ENCODE results near the gene GYG2.
"Not testable (repeated sequence)": the region's sequence is repeated elsewhere in the genome, so short reads cannot be mapped to it uniquely, and the experiment has no call there.

Gene GYG2

DNA sequence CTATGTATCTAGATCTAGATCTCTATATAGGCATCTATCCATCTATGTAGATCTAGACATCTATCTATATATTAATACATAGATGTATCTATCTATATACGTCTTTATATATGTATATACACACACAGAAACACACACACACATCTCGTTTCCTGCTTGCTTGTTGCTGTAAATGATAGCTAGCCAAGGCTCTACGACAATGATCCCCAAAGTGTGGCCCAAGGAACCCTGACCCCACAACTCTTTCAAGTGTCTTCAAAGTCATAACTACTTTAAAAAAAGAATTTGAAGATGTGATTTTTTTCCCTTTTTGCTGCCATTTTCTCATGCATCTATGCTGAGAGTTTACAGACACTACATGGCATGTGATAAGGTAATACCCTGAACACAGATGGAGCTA lies 28.8 kb downstream of the GYG2 start:
- no peak for DNase-seq
- intact Hi-C loops (cut with DNase I): no loop called here

DNA sequence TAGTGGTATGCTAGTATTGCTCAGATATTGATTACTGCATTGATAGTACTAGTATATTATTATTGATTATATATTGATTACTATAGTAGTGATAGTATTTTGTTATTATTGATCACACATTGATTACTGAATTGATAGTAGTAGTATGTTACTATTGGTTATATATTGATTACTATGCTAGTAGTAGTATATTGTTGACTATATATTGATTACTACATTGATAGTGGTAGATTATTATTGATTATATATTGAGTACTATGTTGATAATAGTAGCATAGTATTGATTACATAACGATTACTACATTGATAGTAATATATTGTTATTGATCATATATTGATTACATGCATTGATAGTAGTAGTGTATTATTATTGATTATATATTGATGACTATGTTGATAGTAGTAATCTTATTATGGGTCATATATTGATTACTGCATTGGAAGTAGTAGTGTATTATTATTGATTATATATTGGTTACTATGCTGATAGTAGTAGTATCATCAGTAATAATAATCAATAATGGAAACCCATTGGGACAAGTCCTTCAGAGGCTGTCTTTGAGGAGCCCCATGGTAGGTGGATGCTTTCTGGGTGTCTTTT lies 30.6 kb downstream of the GYG2 start:
- DNase-seq: no peak
- intact Hi-C loops (cut with DNase I): no loop called here

DNA sequence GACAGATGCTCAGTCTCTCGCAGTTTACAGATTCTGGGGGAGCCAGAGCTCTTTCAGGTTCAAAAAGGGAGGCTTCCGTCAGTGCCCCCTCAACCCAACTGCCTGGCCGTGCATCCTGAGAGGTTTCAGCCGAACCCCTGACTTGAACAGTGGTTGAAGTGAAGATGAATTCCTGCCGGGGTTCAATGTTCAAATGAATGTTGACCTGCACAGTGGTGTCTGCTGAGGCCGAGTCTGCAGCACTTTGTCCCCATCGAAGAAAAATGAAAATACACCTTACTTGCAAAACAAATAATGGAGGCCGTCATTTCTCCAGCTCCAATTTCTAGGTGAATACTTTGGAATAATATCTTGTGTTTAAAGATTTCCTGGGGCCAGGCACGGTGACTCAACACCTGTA lies 33.7 kb downstream of the GYG2 start:
- no peak for DNase-seq
- intact Hi-C loops (cut with DNase I): no loop called here

DNA sequence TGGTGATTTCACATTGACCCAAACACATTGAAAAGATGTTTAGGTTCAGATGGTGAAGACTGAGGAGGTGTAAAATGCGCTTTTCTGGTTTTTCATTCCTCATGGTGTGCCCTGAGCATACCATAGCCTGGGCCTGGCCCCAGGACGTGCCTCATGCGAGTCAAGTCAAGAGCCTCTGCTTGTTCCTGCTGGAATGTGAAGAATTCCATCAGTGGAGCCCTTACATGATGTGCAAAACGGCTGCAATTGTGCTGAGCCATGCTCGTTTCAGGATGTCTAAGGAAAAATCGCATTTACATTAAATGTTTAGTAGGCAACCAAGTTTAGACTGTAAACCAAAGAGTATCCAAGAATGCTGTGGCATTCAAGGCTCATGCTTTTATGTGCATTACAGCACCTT lies 34.9 kb downstream of the GYG2 start:
- DNase-seq: no peak
- intact Hi-C loops (cut with DNase I): no loop called here

DNA sequence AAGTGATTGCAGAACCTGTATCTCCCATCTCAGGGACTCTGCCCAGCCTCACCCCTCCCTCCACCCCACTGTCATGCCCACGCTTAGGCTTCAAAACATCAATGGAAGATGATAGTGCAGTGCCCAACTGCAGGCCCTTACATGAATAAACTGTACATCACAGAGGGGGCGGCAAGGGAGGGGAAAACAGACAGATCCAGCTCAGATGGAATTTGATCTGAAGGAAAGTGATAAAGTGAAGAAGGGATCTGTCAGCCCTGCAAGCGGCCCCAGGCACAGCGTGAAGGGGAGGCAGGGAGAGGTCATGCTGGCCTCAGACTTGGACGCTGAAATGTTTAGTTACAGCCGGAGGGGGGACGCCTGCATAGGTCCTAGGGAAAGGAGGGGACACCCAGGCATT lies 38.5 kb downstream of the GYG2 start:
- no peak for DNase-seq
- intact Hi-C loops (cut with DNase I): no loop called here

DNA sequence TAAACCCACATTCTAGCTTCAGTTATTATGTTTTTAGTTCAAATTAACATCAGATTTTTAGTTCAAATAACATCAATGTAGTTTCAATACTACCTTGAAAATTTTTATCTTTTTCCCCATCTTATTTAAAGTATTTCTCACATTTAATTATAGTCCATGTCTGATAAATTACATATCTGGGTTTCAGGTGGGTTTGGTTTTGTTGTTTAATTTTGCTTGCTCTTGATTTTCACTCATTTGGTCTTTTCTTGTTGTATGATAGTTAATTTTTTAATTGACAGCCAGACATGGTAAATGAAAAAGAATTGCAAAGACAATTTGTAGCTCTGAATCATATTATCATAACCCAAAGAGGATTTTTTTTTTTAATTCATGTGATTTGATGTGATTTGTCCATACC lies 41.9 kb downstream of the GYG2 start:
- intact Hi-C loops (cut with DNase I): no loop called here
- DNase-seq: no peak

DNA sequence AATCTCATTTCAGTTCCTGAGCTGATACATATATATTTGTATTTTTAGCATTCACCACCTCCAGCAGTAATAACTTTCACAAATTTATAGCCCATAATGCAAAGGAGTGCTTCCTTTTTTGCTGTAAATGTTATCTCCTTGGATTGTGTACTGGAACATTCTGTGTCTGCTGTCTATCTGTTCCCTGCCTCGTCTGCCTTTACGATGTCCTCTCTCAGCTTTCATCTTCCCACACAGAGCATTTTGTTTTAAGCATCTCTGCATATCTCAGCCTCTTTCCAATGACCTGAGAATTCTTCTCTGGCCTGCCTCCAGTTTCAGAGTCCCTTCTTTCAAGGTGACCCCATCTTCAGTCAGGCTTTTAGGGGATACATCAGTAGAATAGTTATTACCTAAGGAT lies 43.1 kb downstream of the GYG2 start:
- no peak for DNase-seq
- intact Hi-C loops (cut with DNase I): no loop called here

DNA sequence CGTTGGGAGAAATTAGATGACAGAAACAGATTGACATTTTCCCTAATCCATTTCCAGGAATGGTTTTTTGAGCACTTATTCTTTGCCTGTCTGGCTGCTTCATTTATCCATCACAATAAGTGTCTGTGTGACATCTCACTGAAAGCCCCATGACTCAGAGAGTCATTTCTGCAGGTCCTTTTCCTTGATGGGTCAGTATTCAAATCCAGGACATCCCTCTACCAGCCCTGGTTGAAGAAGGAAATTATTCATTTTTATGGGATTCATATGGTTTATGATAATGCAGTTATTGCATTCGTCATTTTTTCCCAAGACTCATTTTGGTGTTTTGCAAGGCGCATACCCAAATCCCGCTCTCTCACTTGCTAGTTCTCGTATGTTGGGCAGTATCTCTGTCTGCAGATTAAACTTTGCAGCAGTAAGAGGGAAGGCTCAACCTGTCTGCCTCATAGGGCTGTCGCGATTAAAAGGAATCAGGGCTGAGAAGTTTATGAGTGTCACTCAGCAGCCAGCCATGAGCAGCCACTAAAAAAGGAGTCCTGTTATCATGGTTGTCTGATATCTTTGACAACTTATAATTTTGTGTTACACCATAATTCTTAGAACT lies 44.0 kb downstream of the GYG2 start:
- DNase-seq: no peak
- intact Hi-C loops (cut with DNase I): no loop called here

DNA sequence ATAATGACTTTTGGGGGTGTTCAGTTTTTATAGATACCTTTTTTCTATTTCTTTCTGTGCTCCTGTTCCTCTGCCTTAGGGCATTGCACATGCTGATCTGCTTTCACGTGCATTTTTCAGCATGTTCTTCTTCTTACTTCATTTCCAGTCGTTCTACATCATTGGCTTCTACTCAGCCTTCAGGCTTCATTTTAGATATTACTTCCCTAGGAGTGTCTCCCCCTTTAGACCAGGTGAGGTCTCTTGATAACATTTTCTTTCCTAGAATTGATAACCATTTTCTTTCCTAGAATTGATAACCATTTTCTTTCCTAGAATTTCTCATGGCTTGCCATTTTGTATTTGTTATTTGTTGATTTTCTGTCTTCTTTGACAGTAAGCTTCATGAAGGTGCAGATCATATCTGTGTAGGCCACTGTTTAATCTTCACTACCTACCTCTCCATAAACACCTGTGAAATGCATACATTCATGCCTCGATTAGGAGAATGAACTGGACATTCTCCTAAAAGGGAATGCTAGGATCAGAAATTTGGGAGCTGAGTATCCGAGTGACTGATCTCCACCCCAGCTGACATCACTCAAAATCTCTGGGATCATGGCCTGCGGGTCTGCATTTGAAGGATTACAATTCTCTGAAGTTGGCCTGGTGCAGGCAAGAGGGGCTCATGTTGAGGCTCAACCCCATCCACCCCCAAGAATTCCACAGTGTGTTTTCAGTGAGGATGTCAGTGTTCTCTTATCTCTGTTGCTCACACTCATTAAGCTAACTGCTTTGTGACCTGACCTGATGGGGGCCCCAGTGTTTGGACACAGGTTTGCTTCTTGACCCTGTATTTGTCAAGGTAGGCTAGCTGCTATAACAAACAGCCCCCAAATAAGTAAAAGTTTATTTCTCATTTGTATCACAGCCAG lies 45.7 kb downstream of the GYG2 start:
- DNase-seq: no peak
- intact Hi-C loops (cut with DNase I): no loop called here

DNA sequence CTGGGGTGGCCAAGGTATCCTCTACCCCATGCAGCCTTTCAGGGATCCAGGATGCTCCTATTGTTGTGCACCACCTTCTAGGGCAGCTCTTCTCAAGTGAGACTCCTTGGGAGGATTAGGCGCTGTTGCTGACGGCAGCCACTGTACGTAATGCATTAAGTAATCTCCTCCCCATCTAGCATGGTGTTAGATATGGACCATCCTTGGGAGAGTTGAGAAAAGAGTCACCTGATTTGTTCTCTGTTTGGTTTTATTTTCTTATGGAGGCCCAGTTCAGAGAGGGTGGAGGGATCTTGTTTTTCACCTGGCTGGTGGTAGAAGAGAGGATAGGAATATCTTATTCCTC lies 46.4 kb downstream of the GYG2 start:
- intact Hi-C loops (cut with DNase I): no loop called here

DNA sequence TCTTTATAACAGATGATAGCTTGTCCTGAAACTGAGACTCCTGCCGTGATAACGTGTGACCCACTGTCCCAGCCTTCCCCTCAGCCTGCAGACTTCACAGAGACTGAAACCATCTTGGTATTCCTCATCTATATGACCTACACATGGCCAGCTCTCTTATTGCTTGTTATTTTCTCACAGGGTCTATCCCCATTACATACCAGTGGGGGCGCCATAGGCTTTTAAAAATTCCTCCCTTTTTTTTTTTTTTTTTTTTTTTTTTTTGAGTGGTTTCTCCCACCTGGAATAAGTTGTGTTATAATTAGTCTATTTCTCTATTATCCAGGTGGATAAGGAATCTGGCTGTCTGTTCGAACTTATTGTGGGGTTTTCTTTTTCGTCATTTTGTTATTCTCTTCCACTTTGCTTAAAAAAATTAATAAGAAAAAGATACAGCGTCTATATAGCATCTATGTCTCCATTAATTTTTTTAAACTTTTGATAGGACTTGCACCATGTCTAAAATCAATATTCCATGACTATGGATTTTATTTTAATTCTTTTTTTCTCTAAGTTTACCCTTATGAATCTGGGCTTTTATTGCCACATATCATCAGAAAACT lies 47.2 kb downstream of the GYG2 start:
- intact Hi-C loops (cut with DNase I): no loop called here
- DNase-seq: no peak

More for the DNA sequence above, 46.4 kb downstream of the GYG2 start:
- no peak for DNase-seq

DNA sequence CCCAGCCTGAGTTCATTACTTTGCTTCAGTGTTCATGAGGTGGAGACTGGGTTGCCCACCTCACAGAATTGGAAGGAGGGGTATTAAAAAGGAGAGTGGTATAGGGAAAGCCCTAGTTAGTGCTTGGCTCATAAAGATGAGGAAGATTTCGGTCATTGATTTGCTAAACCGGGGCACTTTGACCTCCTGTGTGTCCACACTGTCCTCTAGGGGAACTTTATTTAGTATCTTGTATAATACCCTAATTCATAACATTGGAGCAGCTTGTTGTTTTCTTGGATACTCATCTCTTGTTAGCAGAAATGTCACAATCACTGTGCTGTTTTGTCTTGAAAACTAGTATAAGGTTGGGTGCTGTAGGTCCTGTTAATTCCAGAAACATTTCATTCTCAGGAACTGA lies 49.8 kb downstream of the GYG2 start:
- intact Hi-C loops (cut with DNase I): no loop called here

DNA sequence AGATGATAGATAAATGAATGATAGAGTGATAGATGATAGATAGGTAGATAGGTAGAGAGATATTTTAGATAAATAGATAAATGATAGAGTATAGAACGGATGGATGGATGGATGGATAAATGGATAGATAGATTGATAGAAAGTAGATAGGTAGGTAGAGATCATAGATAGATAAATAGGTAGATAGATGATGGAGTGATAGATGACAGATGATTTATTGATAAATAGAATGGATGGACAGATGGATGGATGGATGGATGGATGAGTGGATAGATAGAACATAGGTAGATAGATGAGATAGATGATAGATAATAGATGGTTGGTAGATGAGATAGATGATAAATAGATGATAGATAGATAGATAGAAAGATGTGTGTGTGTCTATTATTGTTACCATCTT lies 50.9 kb downstream of the GYG2 start:
- intact Hi-C loops (cut with DNase I): no loop called here
- no peak for DNase-seq

More for the DNA sequence above, 49.8 kb downstream of the GYG2 start:
- no peak for DNase-seq

DNA sequence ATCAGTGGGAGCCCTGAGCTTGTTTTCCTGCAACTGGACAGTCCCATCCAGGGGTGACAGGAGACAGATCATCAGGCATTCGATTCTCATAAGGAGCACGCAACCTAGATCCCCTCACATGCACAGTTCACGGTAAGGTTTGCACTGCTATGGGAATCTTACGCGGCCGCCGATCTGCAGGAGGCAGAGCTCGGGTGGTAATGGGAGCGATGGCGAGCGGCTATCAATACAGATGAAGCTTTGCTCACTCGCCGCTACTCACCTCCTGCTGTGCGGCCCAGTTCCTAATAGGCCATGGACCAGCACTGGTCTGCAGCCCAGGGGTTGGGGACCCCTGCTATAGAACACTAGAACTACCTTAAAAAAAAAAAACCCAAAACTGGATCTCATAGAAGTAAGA lies 55.0 kb downstream of the GYG2 start:
- intact Hi-C loops (cut with DNase I): no loop called here
- no peak for DNase-seq

DNA sequence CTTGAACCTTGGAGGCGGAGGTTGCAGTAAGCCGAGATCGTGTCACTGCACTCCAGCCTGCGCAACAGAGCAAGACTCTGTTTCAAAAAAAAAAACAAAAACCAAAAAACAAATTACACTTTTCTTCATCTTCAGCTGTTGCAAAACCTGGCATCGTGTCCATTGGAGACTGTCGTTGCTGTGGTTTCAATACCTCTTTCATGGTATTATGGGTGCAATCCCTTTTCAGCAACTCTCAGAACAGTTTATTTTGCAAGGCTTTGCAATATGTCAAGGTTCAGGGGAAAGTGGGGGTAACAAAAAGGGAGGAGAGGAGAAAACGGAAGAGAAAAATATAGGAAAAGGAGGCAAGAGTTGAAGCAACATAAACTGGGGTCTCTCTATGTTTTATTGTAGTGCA lies 59.6 kb downstream of the GYG2 start:
- intact Hi-C loops (cut with DNase I): no loop called here
- DNase-seq: no peak

DNA sequence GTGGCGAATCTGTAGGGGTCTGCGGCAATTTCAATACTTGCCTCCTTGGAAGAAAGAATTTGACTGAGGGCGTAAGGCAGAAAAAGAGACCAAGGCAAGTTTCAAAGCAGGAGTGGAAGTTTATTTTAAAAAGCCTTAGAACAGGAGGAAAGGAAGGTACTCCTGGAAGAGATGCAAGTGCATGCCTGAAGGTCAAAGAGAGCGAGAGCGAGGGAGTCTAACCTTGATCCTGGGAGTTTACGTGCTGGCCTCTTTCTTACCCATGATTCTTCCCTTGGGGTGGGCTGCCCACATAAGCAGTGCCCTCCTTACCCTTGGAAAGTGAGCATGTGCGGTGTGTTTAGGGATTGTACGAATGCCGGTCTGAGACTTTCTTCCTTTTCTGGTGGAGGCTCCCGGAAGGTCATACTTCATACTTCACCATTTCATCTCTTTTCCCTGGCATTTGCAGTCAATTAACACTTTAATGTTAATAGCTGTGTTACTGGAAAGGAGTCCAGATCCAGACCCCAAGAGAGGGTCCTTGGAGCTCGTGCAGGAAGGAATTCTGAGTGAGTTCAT lies 60.4 kb downstream of the GYG2 start:
- peak in 1 of 42 donors; percentile 10 for DNase-seq

DNA sequence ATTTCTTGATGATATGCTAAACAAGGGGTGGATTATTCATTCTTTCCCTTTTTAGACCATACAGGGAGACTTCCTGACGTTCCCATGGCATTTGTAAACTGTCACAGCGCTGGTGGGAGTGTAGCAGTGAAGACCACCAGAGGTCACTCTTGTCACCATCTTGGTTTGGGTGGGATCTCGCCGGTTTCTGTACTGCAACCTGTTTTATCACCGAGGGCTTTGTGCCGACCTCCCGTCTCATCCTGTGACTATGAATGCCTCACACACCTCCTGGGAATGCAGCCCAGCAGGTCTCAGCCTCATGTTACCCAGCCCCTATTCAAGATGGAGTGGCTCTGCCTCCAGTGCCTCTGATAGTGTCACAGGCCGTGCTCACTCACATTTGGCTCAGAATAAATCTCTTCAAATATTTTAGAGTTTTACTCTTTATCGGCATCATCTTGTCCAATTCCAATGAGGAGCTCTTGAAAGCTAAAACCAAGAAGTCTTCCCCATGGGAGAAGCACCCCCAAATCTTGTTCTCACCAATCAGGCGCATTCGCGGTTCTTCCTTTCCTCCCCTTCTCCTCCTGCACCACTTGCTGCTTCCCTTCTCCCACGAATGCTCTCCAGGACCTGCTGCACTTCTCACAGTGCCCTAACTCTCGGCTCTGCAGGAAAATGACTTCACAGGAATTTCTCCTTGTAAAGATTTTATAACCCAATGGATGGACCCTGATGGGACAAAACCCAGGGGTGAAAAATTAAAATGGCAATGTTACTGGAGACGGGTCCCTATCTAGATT lies 61.2 kb downstream of the GYG2 start:
- DNase-seq: peak in 2 of 42 donors; percentile 8 to 32
- intact Hi-C loops (cut with DNase I): not testable (repeated sequence)

More for the DNA sequence above, 60.4 kb downstream of the GYG2 start:
- intact Hi-C loops (cut with DNase I): no loop called here

DNA sequence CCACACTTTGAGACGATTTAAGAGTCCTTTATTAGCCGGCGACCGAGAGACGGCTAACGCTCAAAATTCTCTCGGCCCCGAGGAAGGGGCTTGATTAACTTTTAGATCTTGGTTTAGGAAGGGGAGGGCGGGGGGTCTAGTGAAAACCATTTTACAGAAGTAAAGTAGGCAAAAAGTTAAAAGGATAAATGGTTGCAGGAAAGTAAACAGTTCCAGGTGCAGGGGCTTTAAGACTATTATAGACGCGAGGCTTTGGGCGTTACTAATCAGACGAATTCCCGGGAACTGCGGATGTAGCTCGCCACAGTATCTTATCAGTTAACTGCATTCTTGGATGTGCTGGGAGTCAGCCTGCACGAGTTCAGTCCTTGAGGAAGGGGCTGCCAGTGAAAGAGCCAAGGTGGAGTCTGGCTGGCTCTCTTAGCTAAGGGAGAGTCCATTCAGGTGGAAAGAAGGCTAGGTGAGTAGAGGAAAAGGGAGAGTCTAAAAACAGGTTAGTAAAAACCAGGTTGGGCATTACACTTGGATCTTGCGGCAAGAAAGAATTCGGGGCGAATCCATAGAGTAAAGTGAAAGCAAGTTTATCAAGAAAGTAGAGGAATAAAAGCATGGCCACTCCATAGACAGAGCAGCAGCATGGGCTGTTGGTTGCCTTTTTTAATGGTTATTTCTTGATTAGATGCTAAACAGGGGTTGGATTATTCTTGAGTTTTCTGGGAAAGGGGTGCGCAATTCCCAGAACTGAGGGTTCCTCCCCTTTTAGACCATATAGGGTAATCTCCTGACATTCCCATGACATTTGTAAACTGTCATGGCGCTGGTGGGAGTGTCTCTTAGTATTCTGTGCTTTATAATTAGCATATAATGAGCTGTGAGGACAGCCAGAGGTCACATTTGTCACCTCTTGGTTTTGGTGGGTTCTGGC lies 62.1 kb downstream of the GYG2 start:
- DNase-seq: peak in 1 of 42 donors; percentile 7
- intact Hi-C loops (cut with DNase I): not testable (repeated sequence)
